RWPE1 (cell line): ENCODE data around the gene PKD1.

Experiments
- CTCF ChIA-PET: fragments of 350-600 bp; sonication (Branson Sonifier 250); formaldehyde crosslinking; extraction: SDS; loops from one replicate; lab custom pipeline; 2021; lab: Yijun Ruan, JAX
- POLR2A ChIA-PET: fragments of 400-600 bp; formaldehyde crosslinking; extraction: SDS; loops from one replicate; lab custom pipeline; 2020; ENCODE audit warnings: antibody characterized with exemption; ENCODE audit not compliant: low non-redundant PET; lab: Yijun Ruan, JAX
- DNase-seq: peaks from one replicate; pipeline ENCODE4 v3.0.0; 2012; ENCODE audit warnings: low spot score
- H3K27ac ChIP-seq: fragments of 450-650 bp; 2 replicates; pipeline ENCODE4 v1.5.1; 2017
- TF ChIP-seq, protein P1 (sequence below): fragments of 450-650 bp; conservative IDR thresholded peaks from 2 replicates; pipeline ENCODE4 v1.5.1; 2017; ENCODE audit warnings: low read depth, mild to moderate bottlenecking

The PKD1 gene

DNA sequence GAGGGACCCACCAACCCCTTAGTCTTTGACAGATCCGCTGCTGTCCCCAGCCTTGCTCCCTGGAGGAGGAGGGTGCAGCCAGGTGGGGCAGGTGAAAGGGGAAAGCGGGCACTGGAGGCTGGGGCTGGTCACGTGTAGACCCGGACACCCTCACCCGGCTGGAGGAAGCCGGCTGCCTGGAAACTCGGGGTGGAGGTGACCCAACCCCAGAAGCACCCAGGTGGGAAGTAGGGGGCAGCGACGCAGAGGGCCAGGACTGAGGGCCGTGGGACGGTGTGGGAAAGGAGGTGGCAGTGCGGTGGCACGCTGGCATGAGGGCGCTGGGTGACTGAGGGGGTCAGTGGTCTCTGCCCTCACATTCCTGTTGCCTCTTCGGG lies 22.6 kb upstream of the PKD1 start:
- POLR2A ChIA-PET: no interaction called here
- peak overlapping the region; percentile 100 for H3K27ac ChIP-seq
- TF ChIP-seq, protein P1, sequence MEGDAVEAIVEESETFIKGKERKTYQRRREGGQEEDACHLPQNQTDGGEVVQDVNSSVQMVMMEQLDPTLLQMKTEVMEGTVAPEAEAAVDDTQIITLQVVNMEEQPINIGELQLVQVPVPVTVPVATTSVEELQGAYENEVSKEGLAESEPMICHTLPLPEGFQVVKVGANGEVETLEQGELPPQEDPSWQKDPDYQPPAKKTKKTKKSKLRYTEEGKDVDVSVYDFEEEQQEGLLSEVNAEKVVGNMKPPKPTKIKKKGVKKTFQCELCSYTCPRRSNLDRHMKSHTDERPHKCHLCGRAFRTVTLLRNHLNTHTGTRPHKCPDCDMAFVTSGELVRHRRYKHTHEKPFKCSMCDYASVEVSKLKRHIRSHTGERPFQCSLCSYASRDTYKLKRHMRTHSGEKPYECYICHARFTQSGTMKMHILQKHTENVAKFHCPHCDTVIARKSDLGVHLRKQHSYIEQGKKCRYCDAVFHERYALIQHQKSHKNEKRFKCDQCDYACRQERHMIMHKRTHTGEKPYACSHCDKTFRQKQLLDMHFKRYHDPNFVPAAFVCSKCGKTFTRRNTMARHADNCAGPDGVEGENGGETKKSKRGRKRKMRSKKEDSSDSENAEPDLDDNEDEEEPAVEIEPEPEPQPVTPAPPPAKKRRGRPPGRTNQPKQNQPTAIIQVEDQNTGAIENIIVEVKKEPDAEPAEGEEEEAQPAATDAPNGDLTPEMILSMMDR: no peak
- CTCF ChIA-PET: interaction anchor here (1.5 kb wide), 1 partner anchor 18 kb away, joined by 5 read pairs; no protein-coding TSS in a partner anchor
- no peak for DNase-seq

DNA sequence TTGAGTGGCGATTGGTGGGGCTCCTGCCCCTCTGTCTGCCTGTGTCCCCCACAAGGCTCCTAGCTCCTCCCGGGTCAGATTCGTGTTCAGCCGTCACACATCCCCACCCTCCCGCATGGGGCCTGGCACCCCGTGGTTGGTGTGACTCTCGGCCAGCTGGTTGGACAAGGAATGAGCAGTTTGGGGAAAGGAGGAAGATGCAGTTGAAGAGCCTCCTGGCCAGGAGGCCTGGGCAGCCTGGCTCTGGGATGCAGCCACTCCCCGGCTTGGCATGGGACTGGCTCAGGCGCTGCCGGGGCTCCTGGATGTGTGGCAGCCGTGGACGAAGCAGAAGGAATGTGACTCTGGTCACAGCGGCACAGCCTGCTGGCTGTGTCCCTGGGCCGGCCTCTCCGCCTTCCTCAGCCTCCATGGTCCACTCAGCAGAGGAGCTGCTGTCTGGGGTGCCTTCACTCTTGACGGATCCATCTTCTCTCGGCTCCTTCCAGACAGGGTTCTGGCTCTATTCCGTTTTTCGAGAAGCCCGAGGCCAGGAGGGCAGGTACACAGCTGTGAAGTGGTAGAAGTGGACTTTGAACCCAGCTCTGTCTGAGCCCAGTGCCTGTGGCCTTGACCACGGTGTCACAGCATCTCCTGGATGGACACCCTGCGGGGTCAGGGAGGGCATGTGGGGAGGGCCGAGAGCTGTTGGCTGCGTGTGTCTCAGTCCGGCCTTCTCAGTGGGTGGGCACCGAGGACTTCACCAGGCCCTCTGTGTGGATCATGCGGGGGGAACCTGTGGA lies 22.0 kb upstream of the PKD1 start:
- ChIA-PET POLR2A (no interaction called here), CTCF (interaction anchor here (1.5 kb wide), 1 partner anchor 17 kb away, joined by 5 read pairs; no protein-coding TSS in a partner anchor)
- DNase-seq: no peak
- H3K27ac ChIP-seq: peak overlapping the region; percentile 100
- TF ChIP-seq, protein P1: no peak

DNA sequence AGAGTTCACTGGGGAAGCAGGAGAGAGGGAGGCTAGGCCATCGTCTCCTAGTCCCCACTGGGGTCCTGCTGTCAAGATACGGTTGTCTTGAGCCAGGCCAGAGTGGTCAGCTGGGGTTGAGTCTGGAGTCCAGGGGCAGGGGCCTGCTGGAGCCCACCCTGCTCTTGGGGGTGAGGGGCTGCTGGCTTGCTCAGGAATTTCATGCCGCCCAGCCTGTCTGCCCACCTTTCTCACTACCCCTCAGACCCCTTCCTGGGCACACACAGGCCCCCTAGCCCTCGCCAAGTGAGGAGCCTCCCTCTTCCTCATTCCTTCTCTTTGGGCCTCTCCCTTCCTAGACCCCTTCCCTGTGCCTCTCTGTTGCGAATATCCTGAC lies 21.1 kb upstream of the PKD1 start:
- POLR2A ChIA-PET: no interaction called here
- no peak for DNase-seq
- CTCF ChIA-PET: interaction anchor here (0.5 kb wide), 1 partner anchor 237 kb away, joined by 3 read pairs; no protein-coding TSS in a partner anchor
- TF ChIP-seq, protein P1: no peak
- H3K27ac ChIP-seq: peak overlapping the region; percentile 100

DNA sequence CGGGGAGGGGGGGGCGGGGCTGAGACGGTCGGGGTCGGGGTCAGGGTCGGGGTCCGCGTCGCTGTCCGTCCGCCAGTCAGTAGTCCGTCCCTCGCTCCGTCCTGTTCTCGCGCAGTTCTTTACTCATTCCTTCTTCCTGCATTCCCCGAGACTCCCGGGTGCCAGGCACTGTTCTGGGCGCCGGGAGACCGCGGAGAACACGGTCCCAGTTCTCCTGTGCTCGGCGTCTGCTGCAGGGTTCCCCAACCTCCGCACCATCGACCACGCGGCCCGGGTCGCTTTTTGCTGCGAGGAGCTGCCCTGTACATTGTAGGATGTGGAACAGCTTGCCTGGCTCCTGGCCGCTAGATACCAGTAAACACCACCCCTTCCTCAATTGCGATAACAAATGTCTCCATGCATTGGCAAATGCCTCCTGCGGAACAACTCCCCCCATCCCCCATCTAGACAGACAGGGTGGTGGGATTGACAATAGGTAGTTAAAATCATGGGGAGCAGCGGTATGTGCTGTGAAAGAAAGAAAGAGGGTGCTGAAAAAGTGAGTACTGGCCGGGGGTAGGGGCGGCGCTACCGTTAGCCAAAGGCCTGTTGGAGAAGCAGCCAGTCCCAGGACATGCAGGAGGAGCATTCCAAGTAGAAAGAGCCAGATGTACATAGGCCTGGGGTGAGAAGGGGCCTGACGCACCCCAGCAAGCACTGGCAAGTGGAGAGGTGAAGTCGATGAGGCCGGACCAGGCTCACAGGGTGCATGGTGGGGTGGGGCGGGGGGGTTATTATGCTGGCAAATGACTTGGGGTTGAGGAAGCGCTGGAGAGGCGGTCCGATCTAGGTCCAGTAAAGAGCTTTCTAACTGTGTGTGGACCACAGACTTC lies 20.5 kb upstream of the PKD1 start:
- DNase-seq: no peak
- POLR2A ChIA-PET: interaction anchor here (0.5 to 1.5 kb wide), 7 partner anchors 7 to 144 kb away, joined by 3 to 14 read pairs (median 3); partner anchors contain the start of gene ECI1

DNA sequence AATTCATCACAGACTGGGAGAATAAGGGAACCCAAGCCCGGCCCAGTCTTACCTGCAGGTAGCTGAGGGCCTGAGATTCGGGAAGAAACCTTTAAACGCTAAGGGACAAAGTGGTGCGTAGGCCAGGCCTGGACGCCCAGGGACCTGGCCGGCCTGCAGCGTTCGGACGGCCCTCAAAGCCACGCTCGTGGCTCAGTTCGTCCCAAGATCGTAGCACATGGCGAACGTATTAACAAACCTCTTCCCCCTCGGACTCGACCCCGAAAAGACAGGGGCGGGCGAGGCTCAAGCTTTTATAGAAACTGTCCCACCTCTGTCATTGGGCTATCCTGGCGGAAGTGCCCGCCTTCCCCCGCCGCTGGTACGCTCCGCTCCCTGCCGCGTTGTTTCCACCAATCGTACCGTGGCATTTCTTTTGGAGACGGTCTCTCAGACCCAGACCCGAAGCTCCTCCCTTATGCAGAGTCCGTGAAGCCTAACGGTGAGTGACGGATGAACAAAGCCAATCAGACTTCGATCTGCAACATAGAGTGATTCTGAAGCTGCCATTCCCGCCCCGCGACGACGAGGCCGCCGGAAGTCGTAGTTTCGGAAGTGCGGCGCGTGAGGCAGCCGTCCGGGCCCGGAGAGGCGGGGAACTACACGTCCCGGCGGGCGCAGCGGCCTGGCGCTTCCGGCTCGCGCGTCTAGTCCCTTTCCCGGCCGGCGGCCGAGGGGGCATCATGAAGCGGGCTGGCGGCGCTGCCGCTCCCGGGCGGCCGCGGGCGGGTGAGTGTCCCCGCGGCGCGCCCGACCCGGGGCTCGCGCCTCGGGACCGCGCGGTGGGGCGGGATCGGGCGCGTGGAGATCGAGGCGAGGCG lies 19.6 kb upstream of the PKD1 start, which contains the start of gene TRAF7:
TRAF7 (plus strand) TSS at position 692 of the 860 bp plus-strand sequence. CDS start 8,139 bp downstream, outside the sequence.
- H3K27ac ChIP-seq: peak within 1 kb of the TSS; percentile 100
- DNase-seq: peak; percentile 97
- TF ChIP-seq, protein P1: no peak
- CTCF ChIA-PET: interaction anchor here (0.5 to 0.7 kb wide), 2 partner anchors 34 to 164 kb away, joined by 3 to 4 read pairs; no protein-coding TSS in a partner anchor
- POLR2A ChIA-PET: interaction anchor here (0.6 to 1.5 kb wide), 8 partner anchors 8 to 242 kb away, joined by 3 to 14 read pairs (median 3); partner anchors contain the start of gene ECI1

More for the DNA sequence above, 20.5 kb upstream of the PKD1 start:
- TF ChIP-seq, protein P1: no peak
- CTCF ChIA-PET: interaction anchor here (0.5 kb wide), 2 partner anchors 165 to 237 kb away, joined by 3 read pairs; no protein-coding TSS in a partner anchor
- peak overlapping the region; percentile 100 for H3K27ac ChIP-seq
